ENCODE measurements around the gene CACNA1D.
"Not testable (repeated sequence)": the region's sequence is repeated elsewhere in the genome, so short reads cannot be mapped to it uniquely, and the experiment has no call there.

CACNA1D gene

DNA sequence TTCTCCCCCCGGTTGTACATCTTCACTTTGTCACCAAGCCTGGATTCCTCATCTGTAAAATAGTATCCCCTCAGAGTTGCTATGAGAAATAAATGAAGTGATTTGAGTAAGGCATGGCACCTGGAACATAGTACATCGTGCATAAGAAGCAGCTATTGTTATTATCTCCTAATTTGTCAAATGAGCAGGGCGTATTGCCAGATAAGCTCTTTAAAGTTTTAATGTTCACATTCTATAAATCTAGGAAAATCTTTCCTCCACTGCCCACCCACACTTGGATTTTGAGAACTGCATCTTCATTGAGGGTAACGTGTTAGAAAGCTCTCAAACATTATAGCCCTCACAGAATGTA, 32.3 kb downstream of the CACNA1D start:
- DNase-seq (ENCODE audit: low spot score), result no peak

DNA sequence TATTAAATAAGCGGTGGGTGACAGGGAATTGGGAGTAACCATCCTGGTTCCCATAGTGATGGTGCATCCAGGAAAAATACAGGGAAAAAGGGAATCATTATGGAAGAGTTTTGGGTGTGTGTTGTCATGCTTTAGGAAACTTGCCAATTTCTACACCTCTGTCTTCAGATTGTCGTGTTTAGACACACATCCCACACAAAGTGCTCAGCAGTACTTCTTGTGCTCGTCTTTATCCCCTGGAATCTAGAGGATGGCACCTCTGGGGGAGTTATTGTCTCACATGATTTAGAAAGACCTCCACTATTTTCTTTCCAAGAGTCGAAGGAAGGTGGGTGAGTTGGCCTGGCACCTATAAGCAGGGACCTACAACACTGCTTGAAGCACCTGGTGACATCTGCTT, 35.8 kb downstream of the CACNA1D start:
- no peak for DNase-seq (ENCODE audit: low spot score)

DNA sequence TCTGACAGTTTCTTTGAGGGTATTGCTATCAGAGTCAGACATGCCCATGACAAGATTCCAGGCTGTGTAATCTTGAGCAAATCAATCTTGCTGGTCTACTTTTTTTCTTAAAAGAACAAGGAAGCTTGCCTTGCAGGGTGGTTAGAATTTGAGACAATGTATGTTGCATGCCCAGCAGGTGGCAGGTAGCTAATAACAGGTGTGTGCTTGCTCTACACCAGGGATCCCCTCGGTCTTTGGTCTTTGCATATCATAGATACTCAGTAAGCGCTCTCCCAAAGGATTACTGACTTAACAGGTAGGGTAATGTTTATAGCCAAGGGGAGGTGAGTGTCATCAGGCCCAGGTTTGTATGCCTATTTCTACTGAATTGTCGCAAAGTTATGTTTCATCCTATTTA, 37.3 kb downstream of the CACNA1D start:
- no peak for DNase-seq (ENCODE audit: low spot score)

DNA sequence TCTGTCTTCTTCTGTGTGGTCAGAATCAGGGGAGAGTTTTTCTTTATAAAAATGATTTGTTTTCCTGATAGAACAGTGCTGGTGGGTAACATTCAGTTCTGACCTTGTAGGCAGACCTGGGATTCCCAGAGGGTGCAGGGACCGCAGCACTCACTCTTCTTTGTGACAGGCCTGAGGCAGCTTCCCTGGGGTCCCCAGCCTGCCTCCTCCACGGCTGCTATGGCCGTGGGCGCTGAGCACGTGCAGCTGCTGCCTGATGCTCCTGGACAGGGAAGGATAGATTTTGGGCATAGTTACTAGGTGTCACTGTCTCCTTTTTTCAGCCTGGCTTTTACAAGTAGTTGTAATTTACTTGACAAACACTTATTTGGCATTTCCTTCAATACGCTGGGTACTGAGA, 39.1 kb downstream of the CACNA1D start:
- DNase-seq (ENCODE audit: low spot score), result no peak

- no peak for DNase-seq (ENCODE audit: low spot score)
Observed at GRCh38 chr3:53534216-53534615, 39.8 kb downstream of the CACNA1D start.

- no peak for DNase-seq (ENCODE audit: low spot score)
Observed at GRCh38 chr3:53534676-53535400, 40.4 kb downstream of the CACNA1D start.

- DNase-seq (ENCODE audit: low spot score), result no peak
Observed at GRCh38 chr3:53536282-53536681, 41.9 kb downstream of the CACNA1D start.

GRCh38 chr3:53544357-53544756, 49.9 kb downstream of the CACNA1D start:
- no peak for DNase-seq (ENCODE audit: low spot score)

- no peak for DNase-seq (ENCODE audit: low spot score)
Observed at GRCh38 chr3:53545310-53545995, 51.0 kb downstream of the CACNA1D start.

- no peak for DNase-seq (ENCODE audit: low spot score)
Observed at GRCh38 chr3:53545996-53546359, 51.6 kb downstream of the CACNA1D start.

DNA sequence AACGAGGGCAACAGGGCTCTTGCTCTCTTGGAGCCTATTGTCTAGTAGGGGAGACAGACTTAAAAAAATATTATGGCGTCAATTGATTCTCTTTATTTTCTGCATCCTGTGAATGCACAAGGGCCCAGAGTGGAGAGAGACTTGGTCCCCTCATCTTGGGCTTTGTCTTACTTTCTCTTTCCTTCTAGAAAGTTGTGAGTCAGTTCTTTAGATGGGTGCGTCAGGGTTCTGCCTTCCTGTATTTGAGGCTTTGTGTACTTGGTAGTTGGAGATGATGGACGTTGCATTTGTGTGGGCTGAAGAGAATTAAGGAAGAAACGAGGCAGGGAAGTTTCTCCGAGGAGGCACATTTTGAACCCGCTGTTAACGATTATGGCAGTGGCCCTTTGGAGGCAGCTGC, 52.9 kb downstream of the CACNA1D start:
- DNase-seq (ENCODE audit: low spot score), result no peak

DNA sequence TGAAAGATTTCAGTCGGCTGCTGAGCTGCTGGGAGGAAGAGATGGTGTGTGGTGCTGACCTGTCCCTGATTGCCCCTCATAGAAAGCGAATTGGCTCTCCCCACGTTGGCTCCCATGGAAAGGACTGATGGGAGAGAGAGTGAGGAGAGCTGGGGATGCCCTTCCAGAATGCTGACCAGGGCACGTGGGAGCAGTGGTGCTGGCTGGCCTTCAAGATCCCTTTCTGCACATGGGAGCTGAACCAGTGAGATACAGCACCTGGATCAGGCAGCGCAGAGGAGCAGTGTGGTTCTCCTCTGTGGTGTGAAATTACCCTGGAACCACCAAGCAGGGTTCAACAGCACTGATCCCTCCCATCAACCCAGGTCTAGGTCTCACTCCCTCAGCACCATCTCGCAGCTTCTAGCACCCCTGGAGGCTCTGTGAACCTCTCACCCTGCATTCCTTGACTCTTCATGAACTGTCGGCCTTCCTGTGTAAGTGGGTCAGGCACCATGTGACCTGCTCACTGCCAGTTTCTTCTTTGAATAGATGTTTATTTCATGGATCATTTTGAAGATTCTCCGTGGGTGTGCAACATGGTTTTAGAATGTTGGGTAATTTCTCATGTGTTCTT, 55.7 kb downstream of the CACNA1D start:
- no peak for DNase-seq (ENCODE audit: low spot score)

GRCh38 chr3:53551324-53551723, 56.9 kb downstream of the CACNA1D start:
- no peak for DNase-seq (ENCODE audit: low spot score)

DNA sequence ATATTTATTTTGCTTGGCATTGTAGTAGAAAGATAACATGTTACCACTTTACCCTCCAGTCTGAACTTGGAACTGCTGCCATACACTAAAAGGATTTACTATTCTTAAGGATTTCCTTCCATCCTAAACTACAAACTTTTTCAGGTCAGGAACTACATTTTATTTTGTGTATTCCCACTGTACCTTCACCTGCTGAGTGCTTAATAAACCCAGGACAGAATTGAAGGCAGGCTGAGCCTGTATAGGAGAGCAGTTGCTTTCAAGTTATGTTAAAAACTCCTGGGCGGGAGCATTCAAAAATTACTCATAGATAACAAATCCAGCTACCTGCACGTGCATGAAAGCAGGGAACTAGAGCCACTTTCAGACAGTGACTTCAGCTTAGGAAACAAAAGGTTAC, 58.3 kb downstream of the CACNA1D start:
- DNase-seq (ENCODE audit: low spot score), result no peak

- DNase-seq (ENCODE audit: low spot score), result no peak
Observed at GRCh38 chr3:53553200-53553599, 58.8 kb downstream of the CACNA1D start.

- DNase-seq (ENCODE audit: low spot score), result no peak
Observed at GRCh38 chr3:53554559-53555067, 60.2 kb downstream of the CACNA1D start.

DNA sequence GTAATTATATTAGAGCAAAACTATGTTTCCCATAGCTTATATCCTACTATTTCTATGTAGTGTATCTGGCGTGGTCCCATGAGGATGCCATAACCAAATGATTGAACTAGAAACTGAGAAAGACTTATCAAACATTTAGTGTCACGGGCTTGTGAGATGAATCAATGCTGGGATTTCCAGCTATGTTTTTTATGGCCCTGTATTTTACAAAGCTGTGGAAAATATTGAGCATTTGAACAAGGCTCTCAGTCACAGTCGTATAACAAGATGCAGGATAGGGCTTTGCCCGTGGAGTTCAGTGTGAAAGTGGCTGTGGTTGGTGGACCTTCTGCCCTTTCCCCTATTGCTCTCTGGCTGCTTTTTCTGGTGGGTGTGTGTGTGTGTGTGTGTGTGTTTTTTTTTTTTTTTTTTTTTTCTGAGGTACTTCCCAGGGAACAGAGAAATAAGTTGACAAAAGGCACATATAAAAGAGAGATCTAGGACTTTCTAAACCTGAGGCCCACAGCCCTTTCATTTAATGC, 60.7 kb downstream of the CACNA1D start:
- no peak for DNase-seq (ENCODE audit: low spot score)

- DNase-seq (ENCODE audit: low spot score), result no peak
Observed at GRCh38 chr3:53566461-53567145, 72.2 kb downstream of the CACNA1D start.

- no peak for DNase-seq (ENCODE audit: low spot score)
Observed at GRCh38 chr3:53570081-53570480, 75.7 kb downstream of the CACNA1D start.

DNA sequence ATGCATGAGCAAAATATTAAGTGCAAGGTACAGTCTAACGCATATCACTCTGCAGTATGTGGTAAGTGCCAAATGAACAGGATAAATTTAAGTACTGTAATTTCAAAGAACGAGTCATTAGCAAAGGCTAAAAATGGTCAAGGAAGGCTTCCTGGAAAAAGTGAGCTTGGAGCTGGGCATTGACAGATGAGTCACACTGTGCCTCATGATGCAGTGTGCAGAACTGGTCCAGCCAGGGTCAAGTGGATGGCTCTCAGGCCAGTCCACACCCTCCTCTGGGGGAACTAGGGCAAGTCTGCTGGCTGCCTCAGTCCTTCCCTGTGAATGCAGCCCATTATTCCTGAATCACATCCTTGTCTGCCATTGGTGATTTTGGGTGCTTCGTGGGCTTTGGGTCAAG, 76.3 kb downstream of the CACNA1D start:
- DNase-seq (ENCODE audit: low spot score), result peak; percentile 29

GRCh38 chr3:53571264-53571663, 76.9 kb downstream of the CACNA1D start:
- no peak for DNase-seq (ENCODE audit: low spot score)

DNA sequence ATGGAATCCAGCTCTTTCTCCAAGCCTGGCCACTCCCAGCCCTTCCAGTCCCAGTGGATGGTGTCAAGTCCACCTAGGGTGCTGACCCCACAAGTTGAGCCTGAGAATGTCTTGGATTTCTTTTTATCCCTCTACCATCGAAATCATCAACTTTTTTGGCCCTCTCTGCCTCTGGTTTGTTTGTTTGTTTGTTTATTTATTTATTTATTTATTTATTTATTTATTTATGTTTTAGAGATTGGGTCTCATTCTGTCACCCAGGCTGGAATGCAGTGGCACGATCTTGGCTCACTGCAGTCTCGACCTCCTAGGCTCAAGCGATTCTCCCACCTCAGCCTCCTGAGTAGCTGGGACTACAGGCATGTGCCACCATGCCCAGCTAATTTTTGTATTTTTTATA, 77.8 kb downstream of the CACNA1D start:
- not testable (repeated sequence) for DNase-seq (ENCODE audit: low spot score)

DNA sequence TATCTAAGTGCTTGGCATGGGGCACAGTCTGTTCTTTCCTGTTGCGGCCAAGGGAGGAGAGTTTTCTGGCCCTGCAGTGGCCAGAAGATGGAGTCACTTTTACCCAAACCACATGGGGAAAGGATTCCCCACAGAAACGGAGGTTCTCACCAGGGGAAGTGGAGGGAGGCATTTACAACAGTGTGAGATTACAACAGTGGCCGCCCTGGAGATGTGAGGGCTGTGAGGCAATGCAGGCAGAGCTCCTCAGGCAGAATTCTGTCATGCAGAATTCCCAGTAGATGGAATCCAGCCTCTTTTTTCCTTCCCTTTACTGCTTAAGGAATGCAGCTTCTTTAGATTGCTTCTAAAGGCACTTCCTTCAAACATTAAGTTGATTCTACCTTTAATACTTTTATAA, 83.1 kb downstream of the CACNA1D start:
- DNase-seq (ENCODE audit: low spot score), result no peak

Measured in AG08396 (cell line).